Medulla oblongata (tissue), 1 donor: ENCODE measurements around the gene SUSD1.
"Not testable (repeated sequence)": the region's sequence is repeated elsewhere in the genome, so short reads cannot be mapped to it uniquely, and the experiment has no call there.

Experiments
- DNase-seq: peaks from one replicate; pipeline ENCODE4 v3.0.0-alpha.2; 2015; ENCODE audit errors: extremely low spot score

The SUSD1 gene

GRCh38 chr9:112173489-112174221, 1.4 kb downstream of the SUSD1 start:
- DNase-seq = no peak

GRCh38 chr9:112170968-112171367, 4.1 kb downstream of the SUSD1 start:
- DNase-seq = no peak

GRCh38 chr9:112170235-112170634, 4.9 kb downstream of the SUSD1 start:
- DNase-seq = no peak

GRCh38 chr9:112169368-112169767, 5.7 kb downstream of the SUSD1 start:
- DNase-seq = no peak

- no peak for DNase-seq
Measured at GRCh38 chr9:112168197-112168596, 6.9 kb downstream of the SUSD1 start.

- peak; percentile 13 for DNase-seq
Measured at GRCh38 chr9:112166176-112167140, 8.6 kb downstream of the SUSD1 start.

GRCh38 chr9:112162621-112163413, 12.3 kb downstream of the SUSD1 start:
- DNase-seq = no peak

- DNase-seq = no peak
Measured at GRCh38 chr9:112159781-112160180, 15.3 kb downstream of the SUSD1 start.

- no peak for DNase-seq
Measured at GRCh38 chr9:112158656-112159367, 16.3 kb downstream of the SUSD1 start.

GRCh38 chr9:112157961-112158360, 17.1 kb downstream of the SUSD1 start:
- DNase-seq = no peak

GRCh38 chr9:112157087-112157486, 18.0 kb downstream of the SUSD1 start:
- no peak for DNase-seq

- DNase-seq = no peak
Measured at GRCh38 chr9:112149211-112149610, 25.9 kb downstream of the SUSD1 start.

- DNase-seq = no peak
Measured at GRCh38 chr9:112145886-112146285, 29.2 kb downstream of the SUSD1 start.

- DNase-seq = no peak
Measured at GRCh38 chr9:112144807-112145206, 30.3 kb downstream of the SUSD1 start.

GRCh38 chr9:112142420-112142819, 32.7 kb downstream of the SUSD1 start:
- DNase-seq = no peak

GRCh38 chr9:112140936-112141335, 34.2 kb downstream of the SUSD1 start:
- no peak for DNase-seq

- DNase-seq = no peak
Measured at GRCh38 chr9:112137066-112137465, 38.0 kb downstream of the SUSD1 start.

- no peak for DNase-seq
Measured at GRCh38 chr9:112135706-112136105, 39.4 kb downstream of the SUSD1 start.

GRCh38 chr9:112133806-112134205, 41.3 kb downstream of the SUSD1 start:
- not testable (repeated sequence) for DNase-seq

- no peak for DNase-seq
Measured at GRCh38 chr9:112132356-112132755, 42.7 kb downstream of the SUSD1 start.

- DNase-seq = no peak
Measured at GRCh38 chr9:112130997-112131396, 44.1 kb downstream of the SUSD1 start.
